Stimulated activated CD4-positive, alpha-beta T cell treated with anti-CD3 and anti-CD28 coated beads, TNF-alpha, amount 100 ng/mL, for 24 hours (primary cell): ENCODE results near the gene ZDHHC24.
"Not testable (repeated sequence)": the region's sequence is repeated elsewhere in the genome, so short reads cannot be mapped to it uniquely, and the experiment has no call there.

Source experiments
- DNase-seq, 3 experiments: peaks; one replicate each; pipeline ENCODE4 v3.0.0-alpha.2; 2020; ENCODE audit warnings: low read depth in 3 of 3

Gene ZDHHC24

DNA sequence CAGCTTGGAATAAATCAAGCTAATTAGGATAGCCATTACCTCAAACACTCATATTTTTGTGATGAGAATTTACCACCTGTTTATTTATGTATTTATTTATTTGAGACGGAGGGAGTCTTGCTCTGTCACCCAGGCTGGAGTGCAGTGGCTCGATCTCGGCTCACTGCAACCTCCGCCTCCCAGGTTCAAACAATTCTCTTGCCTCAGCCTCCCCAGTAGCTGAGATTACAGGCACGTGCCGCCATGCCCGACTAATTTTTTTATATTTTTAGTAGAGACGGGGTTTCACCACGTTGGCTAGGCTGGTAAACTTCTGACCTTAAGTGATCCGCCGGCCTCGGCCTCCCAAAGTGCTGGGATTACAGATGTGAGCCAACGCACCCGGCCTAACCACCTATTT is 896 bp downstream of the ZDHHC24 start:
- not testable (repeated sequence) for DNase-seq

DNA sequence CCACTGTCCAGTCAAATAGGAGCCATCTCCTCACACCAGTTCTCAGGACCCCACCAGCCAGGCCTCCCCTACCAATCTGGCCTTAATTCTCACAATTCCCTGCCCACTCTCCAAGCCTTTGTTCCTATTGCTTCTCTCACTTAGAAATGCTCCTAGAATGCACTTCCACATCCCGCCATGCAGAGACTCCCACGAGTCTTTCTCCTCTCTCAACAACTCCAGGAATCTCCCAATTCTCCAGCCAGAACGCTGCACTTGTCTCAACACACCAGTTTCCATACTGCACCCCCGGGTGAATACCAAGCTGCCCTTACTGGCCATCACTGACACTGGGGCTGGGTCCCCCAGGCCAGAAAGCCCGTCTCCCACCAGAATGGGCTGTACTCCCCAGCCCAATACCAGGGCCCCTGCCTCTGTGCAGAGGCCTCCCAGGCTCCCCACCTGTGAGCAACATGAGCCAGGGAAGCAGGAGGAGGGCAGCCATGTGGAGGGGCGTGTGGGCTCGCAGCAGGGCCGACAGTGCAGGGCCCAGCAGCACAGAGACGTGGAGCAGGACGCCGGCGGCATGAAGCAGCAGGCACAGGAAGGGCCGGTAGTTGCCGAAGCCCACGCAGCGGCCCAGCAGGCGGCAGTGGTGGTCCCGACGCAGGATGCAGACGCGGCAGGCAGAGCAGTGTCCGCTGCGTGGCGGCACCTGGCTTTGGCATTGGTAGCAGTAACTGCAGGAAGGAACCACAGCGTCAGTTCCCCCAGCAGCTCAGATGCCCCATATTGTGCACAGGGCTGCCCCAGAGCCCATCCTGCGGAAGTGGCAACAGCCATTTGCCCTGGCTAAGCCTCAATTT is 2.4 kb downstream of the ZDHHC24 start:
- DNase-seq: peak in 1 of 3 experiments; percentile 46

DNA sequence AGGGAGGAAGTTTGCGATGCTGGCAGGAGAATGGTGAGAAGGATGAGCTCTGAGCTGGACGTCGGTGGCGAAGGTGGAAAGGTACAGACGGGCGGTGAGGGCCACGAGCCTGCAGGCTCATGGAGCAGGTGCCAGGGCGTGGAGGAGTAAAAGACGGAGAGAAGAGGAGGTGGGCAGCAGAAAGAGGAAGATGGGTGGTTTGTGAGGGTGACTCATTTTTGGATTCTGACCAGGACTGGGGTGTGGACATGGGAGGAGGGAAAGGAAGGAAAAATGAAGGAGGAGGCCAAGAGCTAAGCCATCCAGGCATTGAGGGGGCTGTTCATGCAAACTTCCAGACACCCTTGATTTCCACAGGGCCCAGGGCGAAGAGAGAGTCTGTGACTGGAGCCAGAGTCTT is 3.5 kb downstream of the ZDHHC24 start:
- no peak for DNase-seq

- no peak for DNase-seq
These were observed 4.0 kb downstream of the ZDHHC24 start for GRCh38 chr11:66541892-66542291.

GRCh38 chr11:66540598-66540997 is 5.2 kb downstream of the ZDHHC24 start:
- not testable (repeated sequence) for DNase-seq

DNA sequence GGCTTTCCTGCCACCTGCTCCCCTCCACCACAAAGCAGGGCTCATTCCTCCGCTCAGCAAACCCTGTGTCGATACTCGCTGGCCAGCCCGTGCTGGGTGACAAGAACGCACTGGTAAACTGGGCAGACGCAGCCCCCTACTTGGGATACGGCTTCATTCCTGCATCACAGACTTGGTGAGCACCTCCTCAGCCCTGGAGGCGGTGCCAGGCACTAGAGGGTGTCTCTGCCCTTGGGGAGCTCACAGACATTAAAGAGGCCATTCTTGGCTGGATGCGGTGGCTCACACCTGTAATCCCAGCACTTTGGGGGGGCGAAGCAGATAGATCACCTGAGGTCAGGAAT is 6.0 kb downstream of the ZDHHC24 start:
- no peak for DNase-seq

- DNase-seq: no peak
These were observed 6.5 kb downstream of the ZDHHC24 start for GRCh38 chr11:66539170-66539869.

- DNase-seq: no peak
These were observed 13.1 kb downstream of the ZDHHC24 start for GRCh38 chr11:66532784-66533183.

DNA sequence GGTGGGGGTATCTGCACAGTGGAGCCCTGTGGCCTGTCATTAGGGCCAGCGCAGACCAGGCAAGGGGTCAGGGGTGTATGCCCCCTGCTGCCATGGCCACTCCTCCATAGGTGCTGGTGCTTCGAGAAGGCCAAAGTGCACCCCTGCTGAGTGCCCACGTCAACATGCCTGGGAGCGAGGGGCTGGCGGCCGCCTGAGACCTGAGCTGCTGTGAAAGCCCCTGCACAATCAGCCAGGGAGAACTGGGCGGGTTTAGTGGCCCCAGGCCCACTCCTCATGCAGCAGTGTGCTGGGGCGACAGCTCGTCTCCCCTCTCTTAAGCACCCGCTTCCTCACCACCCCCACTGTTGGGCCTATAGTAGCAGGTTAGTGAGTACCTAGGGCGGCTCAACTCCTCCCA is 14.0 kb downstream of the ZDHHC24 start:
- no peak for DNase-seq

GRCh38 chr11:66530927-66531709 is 14.7 kb downstream of the ZDHHC24 start:
- no peak for DNase-seq

- DNase-seq: no peak
These were observed 16.2 kb downstream of the ZDHHC24 start for GRCh38 chr11:66529655-66530054.

DNA sequence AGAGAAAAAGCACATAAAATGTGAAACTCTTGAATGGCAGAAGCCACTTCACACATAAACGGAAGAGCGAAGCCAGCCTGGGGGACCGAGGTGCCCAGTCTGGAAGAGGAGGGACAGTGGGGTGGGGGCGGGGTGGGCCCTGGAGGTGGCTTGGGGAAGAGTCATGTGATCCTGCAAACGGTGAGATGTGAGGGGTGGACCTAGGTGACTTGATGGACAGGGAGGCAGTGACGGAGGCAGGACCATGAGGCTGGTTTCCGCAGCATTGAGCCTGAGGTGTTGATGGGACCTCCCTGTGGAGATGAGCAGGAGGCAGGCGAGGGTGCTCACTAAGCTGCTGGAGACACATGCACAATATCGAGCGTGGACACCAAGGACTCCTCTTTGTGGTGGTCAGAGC is 16.8 kb downstream of the ZDHHC24 start:
- no peak for DNase-seq

DNA sequence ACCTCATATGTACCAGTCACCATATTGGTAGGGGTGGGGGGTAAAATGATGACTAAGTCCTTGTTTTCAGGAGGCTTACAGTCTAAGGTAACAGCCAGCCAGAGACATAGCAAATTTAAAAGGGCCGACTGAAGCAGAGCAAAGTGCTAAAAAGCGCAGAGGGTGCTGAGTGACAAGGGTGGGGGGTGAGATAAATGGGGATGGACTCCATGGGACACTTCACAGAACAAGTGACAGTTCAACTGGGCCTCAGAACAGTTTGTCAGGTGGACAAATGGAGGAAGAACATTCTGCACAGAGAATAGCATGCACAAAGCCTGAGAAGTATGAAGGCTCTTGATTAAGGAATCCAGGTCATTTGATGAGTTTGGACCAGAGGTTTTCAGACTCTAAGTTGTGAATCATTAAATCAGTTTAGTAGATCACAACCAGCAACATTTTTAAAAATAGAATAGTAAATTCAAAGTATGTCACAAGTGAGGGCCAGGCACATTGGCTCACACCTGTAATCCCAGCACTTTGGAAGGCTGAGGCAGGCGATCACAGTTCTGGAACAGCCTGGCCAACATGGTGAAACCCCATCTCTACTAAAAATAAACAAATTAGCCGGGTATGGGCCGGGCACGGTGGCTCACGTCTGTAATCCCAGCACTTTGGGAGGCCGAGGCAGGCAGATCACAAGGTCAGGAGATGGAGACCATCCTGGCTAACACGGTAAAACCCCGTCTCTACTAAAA is 21.4 kb downstream of the ZDHHC24 start:
- no peak for DNase-seq

DNA sequence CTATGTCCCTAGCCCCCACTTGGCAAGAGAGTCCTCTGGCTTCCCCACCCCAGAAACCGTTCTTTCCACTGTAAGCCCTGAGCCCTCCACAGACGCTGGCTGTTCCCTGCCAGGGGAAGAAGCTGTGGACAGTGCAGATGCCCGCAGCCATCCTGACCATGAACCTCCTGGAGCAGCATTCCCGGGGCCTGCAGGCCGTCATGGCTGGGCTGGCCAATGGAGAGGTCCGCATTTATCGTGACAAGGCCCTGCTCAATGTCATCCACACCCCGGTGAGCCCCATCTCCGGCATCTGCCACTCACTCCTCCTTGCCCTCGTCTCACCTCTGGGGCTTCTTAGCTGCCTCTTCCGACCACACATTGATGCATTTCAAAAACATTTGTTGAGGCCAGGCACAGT is 22.2 kb downstream of the ZDHHC24 start:
- no peak for DNase-seq

GRCh38 chr11:66510990-66511339 is 34.9 kb downstream of the ZDHHC24 start:
- DNase-seq: no peak

GRCh38 chr11:66510271-66510989 is 35.4 kb downstream of the ZDHHC24 start, which contains the start of gene BBS1:
Gene BBS1, plus strand, starts transcription at chr11:66510635. Its CDS starts 25 bp downstream, at chr11:66510660.
- peak; percentile 69 to 84 (median 70) for DNase-seq

DNA sequence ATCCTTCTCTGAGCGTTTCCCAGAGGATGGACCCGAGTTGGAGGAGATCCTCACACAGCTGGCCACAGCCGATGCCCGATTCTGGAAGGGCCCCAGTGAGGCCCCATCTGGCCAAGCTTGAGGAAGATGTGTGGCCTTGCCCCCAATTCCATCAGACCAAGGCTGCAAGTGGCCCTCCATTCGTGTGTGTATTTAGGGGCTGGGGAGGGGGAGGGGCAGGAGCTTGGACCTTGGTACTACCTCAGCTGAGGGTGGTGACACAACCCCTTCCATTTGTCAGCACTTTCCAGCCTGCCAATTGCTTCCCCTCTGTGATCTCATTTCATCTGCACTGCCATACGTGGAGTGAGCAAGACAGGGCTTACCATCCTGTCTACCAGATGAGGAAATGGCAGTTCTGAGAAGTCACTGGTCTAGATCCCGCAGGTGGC is 36.7 kb downstream of the ZDHHC24 start:
- no peak for DNase-seq

- no peak for DNase-seq
These were observed 40.5 kb downstream of the ZDHHC24 start for GRCh38 chr11:66505276-66505816.

GRCh38 chr11:66498506-66498905 is 47.3 kb downstream of the ZDHHC24 start:
- no peak for DNase-seq

DNA sequence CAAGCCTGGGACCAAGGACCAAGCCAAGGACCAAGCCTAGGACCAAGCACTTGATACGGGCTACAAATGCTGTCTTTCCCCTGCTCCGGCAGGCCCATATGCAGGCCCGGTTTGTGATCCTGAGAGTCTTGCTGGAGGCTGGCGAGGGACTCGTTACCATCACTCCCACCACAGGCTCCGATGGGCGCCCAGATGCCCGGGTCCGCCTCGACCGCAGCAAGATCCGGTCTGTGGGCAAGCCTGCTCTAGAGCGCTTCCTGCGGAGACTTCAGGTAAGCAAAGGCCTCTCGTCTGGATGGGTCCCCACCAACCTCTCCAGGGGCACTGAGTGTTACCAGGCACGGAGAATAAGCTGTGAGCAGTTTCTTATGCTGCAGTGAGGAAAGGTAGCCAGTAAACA is 48.6 kb downstream of the ZDHHC24 start:
- no peak for DNase-seq

GRCh38 chr11:66495401-66495854 is 50.4 kb downstream of the ZDHHC24 start:
- no peak for DNase-seq
